22Rv1 (cell line): Measurements from ENCODE around the gene UTP4.

Experiments used
- CTCF ChIP-seq: fragments of 450-650 bp; IDR thresholded peaks from 2 replicates; pipeline ENCODE4 v1.5.1; 2017; ENCODE audit warnings: mild to moderate bottlenecking
- ZFX ChIP-seq: fragments of 450-650 bp; IDR thresholded peaks from 2 replicates; pipeline ENCODE4 v1.6.1; 2017; ENCODE audit warnings: antibody characterized with exemption, borderline replicate concordance

- TF ChIP-seq CTCF: no peak
- no peak for TF ChIP-seq ZFX
Observed at GRCh38 chr16:69190598-69190997, 58.1 kb downstream of the UTP4 start.
